ENCODE data around the gene EDNRB.

The EDNRB gene

DNA sequence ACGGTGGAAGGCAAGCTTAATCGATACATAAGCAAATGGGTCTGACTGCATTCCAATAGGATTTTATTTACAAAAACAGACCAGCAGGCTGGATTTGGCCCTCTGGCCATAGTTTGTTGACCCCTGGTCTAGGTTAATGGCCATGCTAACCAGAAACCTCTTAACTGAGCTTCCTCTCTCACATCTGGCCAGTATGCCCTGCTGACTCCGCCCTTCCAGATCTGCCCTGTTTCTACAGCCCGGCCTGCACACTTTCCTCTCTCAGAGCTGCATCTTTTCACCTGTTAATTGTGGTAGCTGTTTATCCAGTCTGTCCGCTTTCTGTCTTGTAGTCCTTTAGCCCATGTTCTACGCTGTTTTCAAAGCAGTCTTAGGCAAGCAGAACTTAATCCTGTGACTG lies 25.6 kb downstream of the EDNRB start:
- no peak for DNase-seq (ENCODE audit: low spot score)
- in situ Hi-C loops (cut with MboI; ENCODE audit: low sequenced_read_pairs, unreplicated experiment): no loop called here
- TF ChIP-seq, protein P1, sequence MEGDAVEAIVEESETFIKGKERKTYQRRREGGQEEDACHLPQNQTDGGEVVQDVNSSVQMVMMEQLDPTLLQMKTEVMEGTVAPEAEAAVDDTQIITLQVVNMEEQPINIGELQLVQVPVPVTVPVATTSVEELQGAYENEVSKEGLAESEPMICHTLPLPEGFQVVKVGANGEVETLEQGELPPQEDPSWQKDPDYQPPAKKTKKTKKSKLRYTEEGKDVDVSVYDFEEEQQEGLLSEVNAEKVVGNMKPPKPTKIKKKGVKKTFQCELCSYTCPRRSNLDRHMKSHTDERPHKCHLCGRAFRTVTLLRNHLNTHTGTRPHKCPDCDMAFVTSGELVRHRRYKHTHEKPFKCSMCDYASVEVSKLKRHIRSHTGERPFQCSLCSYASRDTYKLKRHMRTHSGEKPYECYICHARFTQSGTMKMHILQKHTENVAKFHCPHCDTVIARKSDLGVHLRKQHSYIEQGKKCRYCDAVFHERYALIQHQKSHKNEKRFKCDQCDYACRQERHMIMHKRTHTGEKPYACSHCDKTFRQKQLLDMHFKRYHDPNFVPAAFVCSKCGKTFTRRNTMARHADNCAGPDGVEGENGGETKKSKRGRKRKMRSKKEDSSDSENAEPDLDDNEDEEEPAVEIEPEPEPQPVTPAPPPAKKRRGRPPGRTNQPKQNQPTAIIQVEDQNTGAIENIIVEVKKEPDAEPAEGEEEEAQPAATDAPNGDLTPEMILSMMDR (IDR thresholded peaks at IDR 0.05; ENCODE audit: borderline replicate concordance, control extremely low read depth, extremely low read depth, insufficient read depth, missing control alignments): no peak

DNA sequence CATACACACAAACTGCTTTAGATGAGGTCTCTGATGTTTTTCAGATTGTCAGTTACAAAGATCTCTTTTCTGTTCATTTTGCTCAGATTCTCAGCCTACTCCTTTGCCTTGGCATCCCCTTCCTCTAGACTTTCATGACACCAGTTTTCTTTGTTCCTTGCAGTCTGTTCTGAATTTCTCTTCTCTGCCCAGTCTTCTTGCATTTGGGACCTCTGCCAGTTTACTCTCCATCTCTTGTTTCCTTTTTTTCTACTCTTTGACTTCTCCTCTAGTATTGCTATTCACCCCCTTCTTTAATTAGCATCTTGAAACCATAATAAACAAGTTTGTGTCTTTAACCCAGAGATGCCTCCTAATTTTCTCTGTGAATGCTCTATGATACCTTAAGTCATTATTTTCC lies 26.1 kb downstream of the EDNRB start:
- DNase-seq (ENCODE audit: low spot score): no peak
- TF ChIP-seq, protein P1 (IDR thresholded peaks at IDR 0.05; ENCODE audit: borderline replicate concordance, control extremely low read depth, extremely low read depth, insufficient read depth, missing control alignments): no peak
- in situ Hi-C loops (cut with MboI; ENCODE audit: low sequenced_read_pairs, unreplicated experiment): no loop called here

- DNase-seq (ENCODE audit: low spot score): no peak
- TF ChIP-seq, protein P1 (IDR thresholded peaks at IDR 0.05; ENCODE audit: borderline replicate concordance, control extremely low read depth, extremely low read depth, insufficient read depth, missing control alignments): no peak
- in situ Hi-C loops (cut with MboI; ENCODE audit: low sequenced_read_pairs, unreplicated experiment): no loop called here
These were observed 27.1 kb downstream of the EDNRB start for GRCh38 chr13:77891486-77891885.

DNA sequence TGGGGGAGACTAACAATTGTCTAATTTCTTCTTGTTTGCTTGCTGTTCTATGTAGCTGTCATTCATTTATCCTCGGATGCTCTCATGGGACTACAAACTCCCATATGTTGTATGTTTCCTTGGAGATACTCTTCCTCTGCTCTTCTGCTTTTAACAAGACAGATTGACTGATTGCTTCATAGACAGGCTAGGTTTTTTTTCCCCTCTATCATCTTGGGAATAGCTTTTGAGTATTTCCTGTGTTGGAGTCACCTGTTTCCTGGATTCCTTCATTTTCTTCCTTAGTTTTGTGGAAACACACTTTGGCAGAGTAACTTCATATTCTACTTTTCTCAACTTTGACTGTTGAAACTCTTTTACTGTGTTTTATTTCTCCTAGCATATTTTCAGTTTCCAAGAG lies 27.6 kb downstream of the EDNRB start:
- DNase-seq (ENCODE audit: low spot score): no peak
- in situ Hi-C loops (cut with MboI; ENCODE audit: low sequenced_read_pairs, unreplicated experiment): no loop called here
- TF ChIP-seq, protein P1 (IDR thresholded peaks at IDR 0.05; ENCODE audit: borderline replicate concordance, control extremely low read depth, extremely low read depth, insufficient read depth, missing control alignments): no peak

DNA sequence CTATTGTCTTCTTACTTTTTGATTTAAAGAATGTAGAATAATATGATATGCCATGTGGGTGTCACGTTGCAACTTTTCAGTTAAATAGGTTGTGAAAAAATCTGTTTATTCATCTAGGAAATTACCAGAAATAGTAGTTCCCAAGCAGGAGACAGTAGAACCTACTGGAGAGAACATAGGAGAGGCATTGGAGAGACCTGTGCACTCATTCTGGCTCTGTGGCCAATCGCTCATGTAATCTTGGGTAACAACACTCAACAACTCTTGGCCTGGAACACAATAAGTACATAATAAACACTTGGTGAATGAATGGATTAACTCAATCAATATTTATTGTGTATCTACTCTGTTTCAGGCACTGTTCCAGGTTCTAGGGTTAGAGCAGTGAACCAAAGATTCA lies 35.3 kb downstream of the EDNRB start:
- TF ChIP-seq, protein P1 (IDR thresholded peaks at IDR 0.05; ENCODE audit: borderline replicate concordance, control extremely low read depth, extremely low read depth, insufficient read depth, missing control alignments): no peak
- in situ Hi-C loops (cut with MboI; ENCODE audit: low sequenced_read_pairs, unreplicated experiment): no loop called here
- no peak for DNase-seq (ENCODE audit: low spot score)

DNA sequence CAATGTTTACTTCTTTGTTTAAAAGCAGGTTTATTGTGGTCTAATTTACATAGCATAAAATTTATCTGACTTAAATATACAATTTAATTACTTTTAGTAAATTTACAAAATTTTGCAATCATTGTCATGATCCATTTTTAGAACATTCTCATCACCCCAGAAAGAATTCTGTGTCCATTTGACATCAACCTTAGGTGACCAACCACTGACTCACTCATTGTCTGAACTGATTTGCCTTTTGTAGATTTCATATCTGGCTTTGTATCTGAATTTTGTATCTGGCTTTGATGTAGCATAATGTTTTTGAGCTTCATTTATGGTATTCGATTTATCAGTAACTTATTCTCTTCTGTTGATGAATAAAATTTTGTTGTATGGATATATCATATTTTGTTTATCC lies 40.4 kb downstream of the EDNRB start:
- TF ChIP-seq, protein P1 (IDR thresholded peaks at IDR 0.05; ENCODE audit: borderline replicate concordance, control extremely low read depth, extremely low read depth, insufficient read depth, missing control alignments): no peak
- no peak for DNase-seq (ENCODE audit: low spot score)
- in situ Hi-C loops (cut with MboI; ENCODE audit: low sequenced_read_pairs, unreplicated experiment): no loop called here

GRCh38 chr13:77876176-77876575 lies 42.5 kb downstream of the EDNRB start:
- in situ Hi-C loops (cut with MboI; ENCODE audit: low sequenced_read_pairs, unreplicated experiment): no loop called here
- TF ChIP-seq, protein P1 (IDR thresholded peaks at IDR 0.05; ENCODE audit: borderline replicate concordance, control extremely low read depth, extremely low read depth, insufficient read depth, missing control alignments): no peak
- DNase-seq (ENCODE audit: low spot score): no peak
